HG02970 (cell line): ENCODE data around the gene SLC22A23.

Experiments used
- ATAC-seq: cut with Tn5 transposase; IDR thresholded peaks from one replicate; pipeline ENCODE4 v1.9.1; 2021; ENCODE audit warnings: mild to moderate bottlenecking, moderate library complexity, moderate number of reproducible peaks; ENCODE audit not compliant: unreplicated experiment, low FRiP score

SLC22A23 gene

DNA sequence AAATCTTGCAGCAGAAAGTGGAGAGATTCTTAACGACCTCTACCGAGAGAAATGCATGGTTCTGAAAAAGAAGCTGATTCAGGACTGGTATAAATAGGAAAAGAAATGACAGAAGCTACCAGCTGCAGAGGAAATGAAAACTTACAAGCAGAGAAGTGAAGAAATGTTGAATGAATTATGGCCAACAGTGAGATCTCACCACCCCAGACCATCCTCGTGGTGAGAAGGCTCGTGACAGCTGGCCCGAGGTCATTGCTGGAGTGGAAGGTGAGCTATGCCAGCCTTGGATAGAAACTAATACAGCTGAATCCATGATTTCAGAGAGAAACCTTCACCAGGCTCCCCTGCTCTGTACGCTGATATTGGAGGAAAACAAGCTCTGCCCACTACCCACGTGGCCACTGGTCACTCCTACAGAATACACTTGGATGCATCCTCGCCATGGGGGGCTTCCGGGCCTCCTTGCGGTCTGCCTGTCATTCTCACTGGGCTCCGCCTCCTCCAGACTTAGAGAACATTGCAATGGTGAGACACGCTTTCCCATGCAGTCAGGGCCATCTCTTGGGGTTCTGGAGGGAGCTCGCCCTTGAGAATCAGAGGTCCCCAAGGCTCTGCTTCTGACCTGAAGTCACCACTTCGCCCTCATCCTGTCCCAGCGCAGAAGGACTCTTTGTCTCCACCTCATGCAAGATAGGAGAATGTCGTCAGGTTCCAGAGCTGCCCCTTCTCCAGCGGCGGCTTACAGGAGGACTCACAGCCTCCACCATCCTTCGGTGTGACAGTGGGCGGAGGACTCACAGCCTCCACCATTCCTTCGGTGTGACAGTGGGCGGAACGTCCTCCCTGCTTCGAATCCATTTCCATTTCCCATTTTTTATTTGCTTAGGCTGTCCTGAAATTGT lies 218.8 kb downstream of the SLC22A23 start:
- no peak for ATAC-seq

DNA sequence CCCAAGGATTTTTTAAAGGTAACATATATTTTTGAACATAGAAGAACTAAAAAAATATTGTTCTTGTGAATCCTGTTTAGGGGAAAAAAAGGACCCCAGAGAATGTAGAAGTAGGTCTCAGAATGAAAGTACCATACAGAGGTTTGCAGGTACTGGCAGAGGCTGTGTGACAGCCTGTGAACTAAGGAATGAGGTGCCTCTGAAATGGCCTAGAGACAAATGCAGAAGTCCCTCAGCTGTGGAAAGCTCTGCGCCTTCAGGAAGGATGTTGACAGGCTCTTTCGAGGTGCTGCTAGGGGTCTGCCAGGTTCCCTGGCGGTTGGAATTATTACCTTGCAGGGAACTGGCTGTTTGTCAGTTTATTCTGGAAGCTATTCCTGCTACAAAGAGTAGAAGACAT lies 220.8 kb downstream of the SLC22A23 start:
- ATAC-seq = no peak

DNA sequence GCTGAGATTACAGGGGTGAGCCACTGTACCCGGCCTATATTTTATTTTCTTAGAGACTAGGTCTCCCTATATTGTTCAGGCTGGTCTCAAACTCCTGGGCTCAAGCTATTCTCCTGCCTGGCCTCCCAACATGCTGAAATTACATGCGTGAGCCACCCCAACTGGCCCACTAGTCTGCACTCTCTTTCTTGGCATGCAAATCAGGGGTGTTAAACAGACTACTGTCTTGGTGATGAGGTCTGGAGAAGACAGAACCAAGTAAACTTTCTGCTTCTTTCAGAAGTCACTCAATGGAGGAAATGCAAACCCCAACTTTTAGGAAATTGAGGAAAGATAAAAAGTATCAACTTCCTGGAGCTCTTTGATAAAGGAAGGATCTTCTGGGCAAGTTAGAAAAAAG lies 221.4 kb downstream of the SLC22A23 start:
- no peak for ATAC-seq

DNA sequence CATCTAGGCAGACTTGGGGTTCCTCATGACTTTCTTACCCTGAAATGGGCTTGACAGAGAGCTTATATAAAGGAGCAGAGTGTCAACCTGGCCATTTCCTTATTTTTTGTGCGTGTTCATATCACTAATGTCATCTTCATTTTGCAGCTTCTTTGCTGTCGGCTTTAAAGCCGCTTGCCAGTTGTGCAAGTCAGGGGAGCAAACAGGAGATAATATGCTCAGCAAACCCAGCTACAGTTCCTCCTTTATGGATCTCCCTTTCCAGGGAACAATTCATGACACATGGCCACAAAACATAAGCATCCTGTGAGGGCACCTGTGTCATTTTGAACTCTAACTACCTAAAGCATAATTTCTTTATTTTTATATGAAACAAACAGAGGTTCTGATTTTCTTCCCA lies 222.9 kb downstream of the SLC22A23 start:
- no peak for ATAC-seq

DNA sequence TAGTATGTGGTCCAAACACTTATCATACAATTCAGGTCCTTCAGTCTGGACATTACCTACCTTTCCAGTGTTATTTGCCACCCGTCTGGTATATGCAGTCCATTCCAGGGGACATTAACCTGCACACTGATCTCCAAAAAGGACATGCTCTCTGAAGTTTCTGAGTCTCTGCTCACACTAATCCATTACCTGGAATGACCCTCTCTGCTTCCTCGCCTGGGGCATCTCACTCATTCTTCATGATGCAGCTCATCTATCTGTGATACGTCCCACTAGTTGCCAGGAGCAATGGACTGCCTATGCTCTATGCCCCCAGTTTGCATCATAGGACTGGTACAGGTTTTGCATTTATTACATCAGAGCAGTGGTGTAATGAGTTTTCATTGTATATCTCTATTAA lies 223.5 kb downstream of the SLC22A23 start:
- no peak for ATAC-seq

DNA sequence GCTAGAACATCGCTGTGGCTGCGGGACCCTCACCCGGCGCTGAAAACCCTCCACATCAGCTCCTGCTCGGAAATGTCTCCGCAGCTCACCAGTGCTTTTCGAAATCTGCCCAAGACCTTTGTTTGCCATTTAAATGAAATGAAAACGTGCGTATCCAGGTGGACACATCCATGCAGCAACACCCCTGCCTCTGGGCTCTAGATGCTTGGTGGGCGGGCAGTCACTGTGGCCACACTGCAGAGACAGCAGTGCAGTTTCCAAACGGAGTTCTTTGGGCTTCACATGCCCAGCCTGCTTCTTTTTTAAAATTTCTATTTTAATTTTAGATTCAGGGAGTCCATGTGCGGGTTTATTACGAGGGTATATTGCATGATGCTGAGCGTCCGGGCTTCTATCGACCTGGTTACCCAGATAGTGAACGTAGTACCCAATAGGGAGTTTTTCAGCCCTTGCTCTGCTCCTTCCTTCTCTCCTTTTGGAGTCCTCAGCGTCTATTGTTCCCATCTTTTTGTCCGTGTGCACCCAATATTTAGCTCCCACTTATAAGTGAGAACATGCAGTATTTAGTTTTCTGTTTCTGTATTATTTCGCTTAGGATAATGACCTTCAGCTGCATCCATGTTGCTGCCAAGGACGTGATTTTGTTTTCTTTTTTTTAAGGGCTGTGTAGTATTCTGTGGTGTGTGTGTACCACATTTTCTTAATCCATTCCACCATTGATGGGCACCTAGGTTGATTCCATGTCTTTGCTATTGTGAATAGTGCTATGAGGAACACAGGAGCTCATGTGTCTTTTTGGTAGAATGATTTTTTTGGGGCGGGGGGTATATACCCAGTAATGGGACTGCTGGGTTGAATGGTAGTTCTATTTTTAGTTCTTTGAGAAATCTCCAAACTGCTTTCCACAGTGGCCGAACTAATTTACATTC lies 224.6 kb downstream of the SLC22A23 start:
- no peak for ATAC-seq

DNA sequence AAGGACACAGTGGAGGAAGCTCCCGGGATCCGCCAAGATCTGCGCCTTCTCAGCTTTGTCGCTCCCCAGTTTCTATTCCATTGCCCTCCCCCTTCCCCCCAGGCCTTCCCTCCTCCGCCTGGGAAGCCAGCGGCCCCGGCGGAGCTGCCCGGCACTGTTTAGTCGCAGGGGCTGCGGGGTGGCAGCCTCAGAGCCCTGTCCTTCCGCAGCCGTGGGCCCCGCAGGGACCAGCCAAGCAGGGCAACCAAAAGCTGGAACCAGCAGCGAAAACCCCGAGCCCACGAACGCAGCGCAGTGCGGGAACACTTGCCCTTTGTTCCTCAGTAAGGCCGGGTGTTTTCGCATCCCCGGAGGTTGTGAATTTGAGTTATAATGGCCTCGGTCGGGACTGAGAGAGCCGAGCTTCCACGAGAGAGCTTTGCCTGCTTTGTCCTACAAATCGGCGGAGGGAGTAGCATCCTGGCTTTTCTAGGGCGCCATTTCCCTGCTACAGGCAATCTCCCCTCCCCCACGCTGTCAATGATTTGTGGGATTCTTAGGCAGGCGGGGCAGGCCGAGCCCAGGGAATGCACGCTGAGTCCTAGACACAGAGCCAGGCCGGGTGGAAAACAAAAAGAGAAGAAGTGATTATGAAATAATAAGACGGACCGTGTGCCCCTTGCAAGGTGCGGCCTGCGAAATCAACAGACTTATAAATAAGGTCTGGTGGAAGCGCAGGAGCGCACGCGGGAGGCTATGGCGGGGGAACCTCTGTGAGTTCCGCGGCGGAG lies 225.4 kb downstream of the SLC22A23 start:
- no peak for ATAC-seq

DNA sequence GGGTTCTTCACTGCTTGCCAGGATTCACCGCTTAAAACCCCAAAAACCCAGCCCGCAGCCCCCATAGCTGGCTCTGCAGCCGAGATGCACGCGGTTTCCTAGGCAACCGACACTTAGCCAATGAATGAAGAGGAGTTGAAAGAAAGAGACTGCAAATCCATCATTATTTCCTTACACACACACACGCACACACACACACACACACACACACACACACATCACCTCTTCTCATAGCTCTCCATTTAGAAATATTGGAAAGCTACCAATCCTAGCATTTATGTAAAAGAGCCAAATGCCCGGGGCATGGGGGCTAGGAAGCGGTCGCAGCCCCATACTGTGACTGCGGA lies 226.0 kb downstream of the SLC22A23 start:
- no peak for ATAC-seq

DNA sequence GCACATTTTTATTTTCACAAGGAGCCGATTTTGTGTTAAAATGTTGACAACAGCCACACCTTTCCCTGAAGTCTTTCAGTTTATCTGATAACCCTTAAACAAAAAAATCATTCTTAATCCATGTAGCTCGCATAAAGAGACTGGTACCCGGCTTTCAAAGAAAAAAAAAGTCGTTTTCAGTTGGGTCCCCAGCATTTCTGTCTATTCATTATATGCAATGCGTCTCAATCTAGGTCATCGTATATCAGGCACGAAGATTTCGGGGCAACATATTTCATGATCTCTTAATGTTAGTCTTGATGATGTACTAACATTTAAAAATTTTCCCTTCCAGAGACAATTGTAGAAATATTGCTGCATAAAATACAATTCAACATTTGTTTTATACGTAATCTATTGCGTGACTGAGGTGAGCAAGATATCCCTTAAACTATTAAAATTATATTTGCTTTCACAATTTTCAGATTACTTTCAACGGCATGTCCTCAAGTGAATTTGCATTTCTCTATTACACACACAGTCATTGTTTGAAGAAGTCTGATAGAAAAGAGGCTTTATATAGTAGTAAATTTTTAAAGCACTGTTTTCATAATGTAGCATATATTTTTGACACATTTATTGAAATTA lies 226.5 kb downstream of the SLC22A23 start:
- no peak for ATAC-seq

DNA sequence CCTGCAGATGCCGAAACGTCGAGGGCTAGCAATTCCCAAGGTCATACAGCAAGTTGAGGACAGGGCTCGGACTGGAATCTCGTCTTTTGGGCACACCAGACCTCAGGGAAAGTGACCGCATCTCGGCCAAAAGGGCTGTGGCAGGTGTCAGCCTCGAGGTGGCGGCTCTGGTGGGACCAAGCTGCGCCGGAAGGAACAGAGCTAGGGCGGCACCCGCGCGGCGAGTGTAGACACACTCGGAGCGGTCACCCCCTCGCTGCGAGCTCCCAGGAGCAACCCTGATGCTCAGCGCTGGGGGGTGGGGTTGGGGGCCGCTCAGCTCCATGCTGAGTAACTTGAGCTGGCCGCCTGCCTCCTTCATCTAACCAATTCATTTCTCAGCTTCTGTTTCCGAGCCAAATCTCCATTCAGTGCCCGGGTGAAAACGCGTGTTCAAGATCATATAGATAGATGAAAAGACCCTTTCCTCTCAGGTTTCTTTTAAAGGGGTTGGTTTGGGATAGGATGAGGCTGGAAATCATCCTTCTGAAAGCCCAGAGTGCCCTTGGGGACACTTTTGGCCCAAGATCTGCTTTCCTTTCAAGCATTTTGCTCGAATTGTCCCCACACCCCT lies 227.2 kb downstream of the SLC22A23 start:
- ATAC-seq = no peak

DNA sequence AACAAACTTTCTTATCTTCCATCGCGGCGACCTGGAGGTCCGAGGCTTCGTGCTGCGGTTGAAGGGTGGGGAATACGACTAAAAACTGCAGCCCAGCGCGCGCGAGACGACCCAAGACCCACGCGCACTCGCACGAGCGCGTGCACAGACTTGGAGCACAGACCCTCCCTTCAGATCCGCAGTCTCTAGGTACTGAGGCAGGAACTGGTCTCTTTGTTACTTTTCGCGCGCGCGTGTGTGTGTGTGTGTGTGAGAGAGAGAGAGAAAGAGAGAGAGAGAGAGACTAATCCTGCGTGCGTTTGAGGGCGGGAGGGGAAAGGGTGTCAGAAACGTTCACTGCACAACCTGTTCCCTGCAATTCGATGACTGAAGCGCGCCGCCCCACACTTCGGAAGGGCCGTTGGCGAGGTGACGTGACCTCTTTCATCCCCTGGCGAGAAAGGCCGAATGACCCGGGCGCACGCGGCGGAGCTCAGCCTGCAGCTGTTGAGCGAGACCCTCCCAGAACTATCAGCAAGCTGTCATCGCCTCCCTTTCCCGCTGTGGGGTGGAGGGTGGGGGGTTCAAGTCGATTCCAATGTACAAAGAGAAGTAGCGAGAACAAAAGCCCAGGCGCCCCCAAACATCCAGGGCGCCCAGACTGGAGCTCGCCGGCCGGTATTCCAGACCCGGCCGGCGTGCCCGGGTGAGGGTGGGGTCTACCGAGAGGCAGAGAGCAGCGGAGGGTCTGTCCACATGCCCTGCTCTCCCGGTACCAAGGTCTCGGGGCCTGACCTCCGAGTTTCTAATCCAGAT lies 227.9 kb downstream of the SLC22A23 start:
- no peak for ATAC-seq

DNA sequence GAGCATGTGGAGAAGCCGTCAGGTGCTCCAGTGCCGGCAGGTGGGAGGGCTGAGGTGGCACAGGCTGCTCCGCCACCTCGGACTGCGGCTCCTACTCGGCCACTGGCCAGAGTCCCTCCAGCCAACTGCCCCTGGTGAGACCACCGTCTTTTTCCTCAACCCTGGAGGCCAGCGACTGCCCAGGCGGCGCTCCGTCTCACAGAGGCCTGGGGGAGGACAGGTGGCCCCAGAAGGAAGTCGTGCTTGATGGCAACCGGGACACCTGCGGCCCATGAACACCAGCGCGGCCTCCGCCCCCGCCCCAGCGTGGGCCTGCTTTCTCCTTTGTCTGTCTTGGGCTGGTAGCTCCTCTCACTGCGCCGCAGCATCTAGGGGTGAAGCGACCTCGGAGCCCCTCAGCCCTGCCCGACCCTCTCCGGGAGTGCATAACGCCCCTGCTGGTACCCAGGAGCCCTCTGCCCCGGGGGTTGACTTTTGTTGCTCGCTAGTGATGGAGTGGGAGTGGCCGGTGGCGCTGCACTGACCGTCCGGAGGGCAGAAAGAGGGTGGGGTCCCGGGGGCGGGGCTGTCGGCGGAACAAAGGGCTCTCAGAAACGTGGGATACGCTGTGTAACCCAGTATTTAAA lies 228.7 kb downstream of the SLC22A23 start:
- ATAC-seq = no peak

DNA sequence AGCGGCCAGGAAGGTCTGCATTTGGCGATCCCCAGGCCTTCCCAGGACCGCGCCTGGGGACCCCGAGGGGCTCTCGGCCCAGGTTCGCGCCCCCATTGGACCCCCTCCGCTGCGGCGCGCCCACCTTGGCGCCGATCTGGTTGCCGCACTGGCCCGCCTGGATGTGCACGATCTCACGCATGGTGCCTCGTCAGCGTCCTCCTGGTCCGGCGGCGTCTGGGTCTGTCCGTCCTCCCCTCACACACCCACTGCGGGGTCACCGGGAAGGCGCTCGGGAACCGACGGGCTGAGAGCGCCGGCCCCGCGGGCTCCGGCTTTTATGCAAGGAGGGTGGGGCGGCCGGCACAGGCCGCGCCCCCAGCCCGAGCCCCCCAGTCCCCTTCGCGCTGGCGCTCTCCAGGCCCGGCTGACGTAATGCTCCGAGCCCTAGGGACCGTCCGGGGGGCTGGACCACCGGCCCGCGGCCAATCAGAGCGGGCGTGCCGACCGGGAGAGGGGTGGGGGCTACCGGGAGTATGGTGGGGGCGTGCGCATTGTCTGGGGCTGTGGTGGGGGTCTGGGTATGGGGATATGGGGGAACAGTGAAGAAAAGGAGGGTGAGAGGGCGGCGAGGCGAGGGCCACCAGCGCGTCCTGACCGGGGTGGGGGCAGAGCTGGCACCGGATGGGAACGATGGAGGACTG lies 229.3 kb downstream of the SLC22A23 start, which contains the start of gene TUBB2B:
TSS of gene TUBB2B (minus strand) at position 291 of the 683 bp plus-strand sequence. CDS start at position 181, 110 bp downstream.
- no peak for ATAC-seq

DNA sequence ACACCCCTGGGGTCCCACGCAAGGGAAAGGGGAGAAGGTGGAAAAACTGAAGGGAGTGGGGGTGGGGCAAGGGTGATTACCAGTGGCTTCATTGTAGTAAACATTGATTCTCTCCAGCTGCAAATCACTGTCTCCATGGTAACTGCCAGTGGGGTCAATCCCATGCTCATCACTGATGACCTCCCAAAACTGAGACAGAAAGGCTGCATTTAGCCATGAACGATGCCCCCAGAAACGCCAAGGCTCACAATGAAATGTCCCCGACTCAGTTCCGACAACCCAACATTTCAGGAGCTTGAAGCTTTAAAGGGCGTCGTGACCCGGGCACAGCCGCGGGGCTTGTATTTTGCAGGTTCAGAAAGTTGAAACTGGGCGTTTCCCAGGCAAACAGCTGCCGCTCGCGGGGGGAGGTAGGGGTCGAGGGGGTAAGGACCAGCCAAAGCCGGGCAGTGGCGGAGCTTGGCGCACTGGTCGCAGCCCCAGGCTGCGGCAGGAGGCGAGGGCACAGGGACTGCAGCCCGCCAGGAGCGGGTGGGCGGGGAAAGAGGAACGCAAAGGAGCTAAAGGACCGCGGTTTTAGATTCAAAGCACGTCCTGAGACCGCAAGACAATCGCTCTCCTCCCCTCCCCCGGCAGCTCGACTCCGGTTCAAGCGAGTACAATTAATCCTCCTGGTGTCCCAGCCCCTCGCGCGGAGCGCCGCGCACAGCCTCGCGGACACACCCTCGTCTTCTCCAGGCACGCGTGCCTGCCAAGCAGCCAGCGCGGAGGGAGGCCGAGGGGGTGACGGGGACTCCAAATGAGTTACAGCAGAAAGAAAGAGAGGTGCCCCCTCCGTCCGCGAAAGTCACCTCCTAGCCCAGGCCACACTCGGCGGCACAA lies 230.1 kb downstream of the SLC22A23 start:
- ATAC-seq = no peak

DNA sequence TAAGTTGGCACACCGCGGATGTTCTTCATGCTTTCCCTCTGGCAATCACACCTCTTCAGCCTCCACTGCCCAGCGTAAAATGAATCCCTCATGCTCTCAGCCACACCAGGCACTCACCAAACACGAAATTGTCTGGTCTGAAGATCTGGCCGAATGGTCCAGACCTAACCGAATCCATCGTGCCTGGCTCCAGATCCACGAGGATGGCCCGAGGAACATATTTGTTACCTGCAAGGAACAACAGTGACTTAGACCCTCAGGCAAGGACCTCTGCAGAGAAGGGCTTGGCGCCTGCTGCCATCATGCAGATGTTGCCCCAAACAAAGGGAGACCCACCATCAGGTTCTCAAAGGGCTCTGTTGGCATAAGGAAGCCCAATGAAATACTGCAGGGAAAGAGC lies 230.8 kb downstream of the SLC22A23 start:
- no peak for ATAC-seq

DNA sequence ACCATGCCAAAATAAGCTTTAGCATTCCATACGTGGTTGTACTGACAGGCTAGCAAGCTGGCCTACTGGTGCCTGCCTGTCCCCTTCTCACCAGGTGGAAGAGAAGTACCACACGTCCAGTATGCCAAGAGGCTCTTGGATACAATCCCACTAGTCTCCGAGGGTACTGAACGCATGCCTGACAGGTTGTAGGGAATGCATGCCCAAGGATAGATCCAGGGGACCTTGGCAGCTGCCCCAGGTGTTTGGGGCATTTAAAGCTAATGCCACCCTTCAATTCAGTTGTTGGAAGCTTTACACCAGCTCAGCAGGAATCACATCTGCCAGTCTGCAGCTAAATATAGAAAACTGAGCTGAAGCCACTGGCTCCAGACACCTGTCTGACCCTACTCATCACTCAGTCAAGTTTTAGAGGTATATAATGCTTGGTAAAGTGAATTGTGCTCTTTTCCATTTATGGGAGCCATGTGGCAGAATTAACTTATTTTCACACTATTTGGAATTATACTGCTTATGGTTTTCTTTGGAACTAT lies 234.3 kb downstream of the SLC22A23 start:
- ATAC-seq = no peak

DNA sequence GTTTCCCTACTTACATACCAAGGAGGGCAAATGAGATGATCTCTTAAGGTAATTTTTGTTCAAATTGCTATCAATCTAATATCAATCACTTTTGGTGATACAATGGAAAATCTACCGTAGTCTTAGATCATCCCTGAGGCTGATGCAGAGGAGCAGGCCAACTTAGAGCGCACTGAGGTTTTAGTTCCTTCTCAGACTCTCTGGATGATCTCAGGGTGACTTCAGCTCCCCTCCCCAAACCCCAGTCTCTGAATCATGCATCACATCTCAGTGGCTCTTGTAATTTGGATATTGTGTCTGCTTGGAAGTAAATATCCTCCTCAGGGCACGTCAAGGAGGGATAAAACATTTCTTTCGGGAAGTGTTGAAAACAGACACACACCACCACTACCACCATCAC lies 235.3 kb downstream of the SLC22A23 start:
- ATAC-seq = no peak
